NT2/D1 (cell line): ENCODE results near the gene LENG9.

ENCODE experiments used
- DNase-seq: peaks from one replicate; pipeline ENCODE4 v3.0.0-alpha.2; 2011; ENCODE audit warnings: low read depth, low spot score
- H3K27me3 ChIP-seq: 2 replicates; pipeline ENCODE4 v1.6.0; 2011; ENCODE audit warnings: mild to moderate bottlenecking; ENCODE audit not compliant: insufficient read length, insufficient read depth
- H3K36me3 ChIP-seq: 2 replicates; pipeline ENCODE4 v1.6.1; 2011; ENCODE audit warnings: mild to moderate bottlenecking, low read length, mixed read lengths; ENCODE audit not compliant: insufficient read depth, insufficient read length
- H3K4me1 ChIP-seq: 2 replicates; pipeline ENCODE4 v1.5.1; 2011; ENCODE audit not compliant: insufficient read depth, insufficient read length
- H3K4me3 ChIP-seq: 2 replicates; pipeline ENCODE4 v1.5.1; 2011; ENCODE audit warnings: low read depth; ENCODE audit not compliant: insufficient read length
- H3K9ac ChIP-seq: 2 replicates; pipeline ENCODE4 v1.6.0; 2011; ENCODE audit warnings: low read depth; ENCODE audit not compliant: insufficient read length
- H3K9me3 ChIP-seq: 2 replicates; pipeline ENCODE4 v1.5.1; 2011; ENCODE audit warnings: mild to moderate bottlenecking, low read length; ENCODE audit not compliant: insufficient read depth
- SUZ12 ChIP-seq: IDR thresholded peaks from 2 replicates; pipeline ENCODE4 v1.6.1; 2011; ENCODE audit not compliant: insufficient read length, insufficient read depth; ENCODE audit errors: extremely low read depth
- YY1 ChIP-seq: IDR thresholded peaks from 2 replicates; pipeline ENCODE4 v1.6.1; 2011; ENCODE audit not compliant: insufficient read length, insufficient read depth
- ZNF274 ChIP-seq: IDR thresholded peaks from 2 replicates; pipeline ENCODE4 v1.6.1; 2011; ENCODE audit warnings: mild to moderate bottlenecking, low read depth, low read length

Gene LENG9

DNA sequence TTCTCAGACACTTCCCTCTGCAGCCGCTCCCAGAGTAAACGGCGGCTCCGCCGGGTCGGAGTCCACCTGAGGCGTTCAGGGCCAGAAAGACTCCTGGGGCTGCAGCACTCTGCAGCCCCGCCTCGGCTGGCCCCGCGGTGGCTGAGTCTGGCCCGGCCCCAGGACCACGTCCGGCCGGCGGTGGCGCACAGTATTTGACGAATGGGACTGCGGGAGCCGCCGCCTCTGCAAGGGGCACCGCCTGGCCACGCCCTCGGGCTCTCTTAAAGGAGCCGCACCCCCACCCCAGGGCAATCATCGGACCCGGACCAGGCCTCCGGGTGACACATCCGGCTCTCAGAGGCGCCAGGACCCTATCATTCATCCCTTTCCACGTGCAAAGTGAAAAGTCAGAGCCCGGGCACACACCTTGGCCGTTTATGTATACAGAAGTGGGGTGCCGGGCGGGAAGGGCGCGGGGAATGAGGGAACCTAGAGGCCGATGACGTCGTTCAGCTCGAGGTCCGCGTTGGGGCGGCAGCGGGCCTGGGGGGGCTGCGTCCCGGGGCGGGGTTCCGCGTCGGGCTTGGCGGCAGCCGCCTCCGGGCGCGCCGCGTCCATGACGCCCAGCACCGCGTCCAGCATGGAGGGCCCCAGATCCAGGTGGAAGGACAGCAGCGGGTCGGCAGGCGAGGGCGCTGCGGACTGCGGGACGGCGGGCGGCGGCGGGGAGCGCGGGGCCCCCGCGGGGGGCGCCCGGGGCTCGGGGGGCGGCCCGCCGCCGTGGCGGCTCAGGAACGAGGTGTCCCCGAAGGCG lies 1.2 kb upstream of the LENG9 start:
- peaks cover 2% of the 10 kb centered on the region for H3K4me1 ChIP-seq
- H3K36me3 ChIP-seq, result peaks cover 19% of the 10 kb centered on the region
- H3K4me3 ChIP-seq, result peak overlapping the region; percentile 67
- DNase-seq, result peak; percentile 72
- H3K27me3 ChIP-seq, result no peaks in the 10 kb centered on the region
- TF ChIP-seq SUZ12, result no peak
- no peak for TF ChIP-seq YY1
- no peak for TF ChIP-seq ZNF274
- peak overlapping the region; percentile 80 for H3K9ac ChIP-seq
- H3K9me3 ChIP-seq, result no peaks in the 10 kb centered on the region

DNA sequence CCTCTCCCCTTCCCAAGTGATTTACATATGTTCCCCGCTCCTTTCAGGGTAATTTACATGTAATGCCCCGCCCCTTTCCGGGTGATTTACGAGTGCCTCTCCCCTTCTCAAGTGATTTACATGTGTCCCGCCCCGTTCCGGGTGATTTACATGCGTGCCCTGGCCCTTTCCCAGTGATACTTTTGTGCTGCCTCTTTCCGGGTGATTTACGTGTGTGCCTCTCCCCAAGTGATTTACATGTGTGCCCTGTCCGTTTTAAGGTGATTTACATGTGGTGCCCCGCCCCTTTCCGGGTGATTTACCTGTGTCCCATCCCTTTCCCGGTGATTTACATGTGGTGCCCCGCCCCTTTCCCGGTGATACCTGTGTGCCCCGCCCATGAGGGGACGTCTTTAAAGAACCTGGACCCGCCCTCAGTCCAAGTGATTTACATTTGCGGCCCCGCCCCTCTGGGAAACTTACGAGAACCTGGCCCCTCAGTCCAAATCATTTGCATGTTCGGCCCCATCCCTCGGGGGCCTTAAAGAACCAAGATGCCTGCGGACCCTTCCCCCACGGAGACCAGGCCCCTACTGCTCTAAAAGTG lies 559 bp upstream of the LENG9 start:
- peak; percentile 97 for DNase-seq
- Histone ChIP-seq H3K9ac (peak overlapping the region; percentile 80), H3K9me3 (no peaks in the 10 kb centered on the region), H3K27me3 (no peaks in the 10 kb centered on the region), H3K36me3 (peaks cover 26% of the 10 kb centered on the region), H3K4me1 (peaks cover 2% of the 10 kb centered on the region), H3K4me3 (peak overlapping the region; percentile 67)
- no peak for TF ChIP-seq ZNF274

DNA sequence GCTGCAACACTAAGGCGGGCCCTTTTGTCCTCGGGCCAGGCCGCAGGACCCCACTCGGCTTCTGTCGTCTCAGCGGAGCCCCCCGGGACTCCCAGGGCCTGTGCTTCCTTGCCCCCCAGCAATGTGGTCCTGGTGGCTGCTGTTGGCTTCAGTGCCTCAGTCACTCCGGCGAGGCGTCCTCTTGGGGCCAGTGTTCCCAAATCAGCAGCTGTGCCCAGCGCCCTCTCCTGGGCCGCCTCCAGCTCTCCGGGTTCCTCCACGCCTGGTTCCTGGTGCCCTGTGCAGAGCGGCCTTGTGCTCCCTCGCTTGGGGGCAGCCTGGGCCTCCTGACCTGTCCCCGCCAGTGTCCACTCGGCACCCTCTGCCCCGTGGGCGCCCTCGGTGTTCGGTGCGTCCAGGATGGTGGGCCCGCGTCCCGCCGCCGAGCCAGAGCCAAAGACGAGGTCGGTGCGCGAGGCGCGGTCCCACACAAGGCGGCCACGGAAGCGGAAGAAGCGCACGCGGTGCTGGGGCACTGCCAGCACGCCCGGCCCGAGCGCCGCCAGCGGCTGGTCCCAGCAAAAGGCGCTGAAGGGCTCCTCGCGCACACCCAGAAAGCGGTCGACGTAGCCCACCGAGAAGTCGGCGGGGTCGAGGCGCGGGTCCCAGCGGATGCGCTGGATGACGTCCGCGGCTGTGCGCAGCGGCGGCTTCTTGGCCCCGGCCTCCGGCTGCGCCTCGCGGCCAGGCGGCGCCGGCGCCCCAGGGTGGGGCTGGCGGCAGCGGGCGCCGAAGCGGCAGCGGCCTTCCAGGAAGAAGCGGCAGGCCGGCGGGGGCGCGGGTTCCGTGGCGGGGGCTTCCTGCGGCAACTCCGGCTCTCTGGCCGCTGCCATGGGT lies 685 bp downstream of the LENG9 start:
- DNase-seq, result no peak
- H3K9ac ChIP-seq, result peak overlapping the region; percentile 95
- H3K9me3 ChIP-seq, result no peaks in the 10 kb centered on the region

DNA sequence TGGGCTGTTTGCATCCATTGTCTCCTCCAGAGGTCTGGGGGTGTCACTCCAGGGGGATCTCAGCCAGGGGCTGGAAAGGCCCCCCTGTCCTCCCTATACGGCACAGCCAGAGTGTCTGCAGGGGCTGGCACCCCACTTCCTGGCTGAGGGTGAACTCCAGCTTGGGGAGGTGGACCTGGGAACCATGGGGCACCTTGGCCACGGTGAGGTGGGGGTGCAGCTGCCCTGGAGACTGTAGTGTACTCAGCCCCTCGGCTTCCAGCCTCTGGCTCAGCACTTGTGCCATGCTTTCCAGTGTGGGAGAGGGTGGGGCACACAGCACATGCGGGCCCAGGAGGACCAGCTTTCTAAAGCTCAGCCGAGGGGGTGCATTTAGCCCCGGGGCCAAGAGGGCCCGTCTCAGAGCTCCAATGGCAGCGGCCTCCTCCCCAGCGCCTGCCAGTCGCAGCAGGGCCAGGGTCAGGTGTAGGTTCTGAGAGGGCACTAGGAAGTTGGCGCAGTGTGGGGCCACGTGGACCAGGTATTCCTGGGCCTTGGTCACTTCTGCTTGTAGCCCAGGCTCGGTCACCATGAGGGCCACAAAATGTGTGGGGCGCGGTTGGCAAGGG lies 1.4 kb downstream of the LENG9 start:
- no peaks in the 10 kb centered on the region for H3K9me3 ChIP-seq

More for the DNA sequence above, 685 bp downstream of the LENG9 start:
- Histone ChIP-seq H3K36me3 (peaks cover 39% of the 10 kb centered on the region), H3K27me3 (no peaks in the 10 kb centered on the region), H3K4me3 (peak overlapping the region; percentile 80), H3K4me1 (peaks cover 7% of the 10 kb centered on the region)
- TF ChIP-seq YY1, result no peak
- TF ChIP-seq ZNF274, result no peak
- TF ChIP-seq SUZ12, result no peak

DNA sequence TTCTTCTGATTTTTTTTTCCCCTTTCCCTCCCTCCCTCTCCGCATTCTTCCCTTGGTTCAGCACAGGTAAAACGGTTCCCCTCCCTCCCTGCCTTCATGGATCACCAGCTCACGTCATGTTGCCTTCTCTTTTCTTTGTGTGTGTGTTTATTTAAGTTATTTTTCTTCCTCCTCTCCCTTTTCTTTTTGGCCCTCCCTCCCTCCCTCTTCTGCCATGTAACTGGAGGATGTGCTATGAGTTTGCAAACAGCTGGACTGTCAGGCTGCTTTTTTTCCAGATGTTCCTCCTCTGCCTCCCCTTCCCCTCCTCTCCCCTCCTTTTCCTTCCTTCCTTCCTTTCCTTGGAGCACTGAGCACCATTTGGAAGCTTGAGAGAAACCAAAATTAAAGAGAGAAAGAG lies 2.0 kb downstream of the LENG9 start:
- H3K9me3 ChIP-seq, result no peaks in the 10 kb centered on the region
- peaks cover 49% of the 10 kb centered on the region for H3K36me3 ChIP-seq
- H3K4me3 ChIP-seq, result peak overlapping the region; percentile 80

More for the DNA sequence above, 1.4 kb downstream of the LENG9 start:
- TF ChIP-seq YY1 (no peak), ZNF274 (no peak), SUZ12 (no peak)
- H3K9ac ChIP-seq, result peak overlapping the region; percentile 95
- H3K36me3 ChIP-seq, result peaks cover 43% of the 10 kb centered on the region
- DNase-seq, result no peak
- H3K27me3 ChIP-seq, result no peaks in the 10 kb centered on the region
- H3K4me3 ChIP-seq, result peak overlapping the region; percentile 80
- H3K4me1 ChIP-seq, result peaks cover 7% of the 10 kb centered on the region

DNA sequence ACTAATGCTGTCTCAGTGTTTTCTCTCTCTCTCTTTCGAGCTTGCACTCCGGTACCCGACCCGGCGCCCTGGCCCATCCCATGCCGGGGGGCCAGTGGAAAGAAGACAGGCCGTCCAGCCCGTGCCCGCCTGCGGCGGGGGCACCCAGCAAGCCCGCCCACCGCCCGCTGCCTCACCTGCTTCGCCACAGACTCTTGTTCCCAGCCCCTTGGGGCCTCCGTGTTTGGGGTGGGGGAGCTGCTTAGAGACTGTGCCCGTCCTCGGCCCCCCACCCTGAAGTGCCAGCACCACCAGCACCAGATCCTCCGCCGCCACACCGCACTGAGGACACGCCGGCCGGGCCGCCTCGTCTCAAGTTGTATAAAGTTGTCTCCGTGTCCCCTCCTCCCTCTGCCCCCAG lies 2.4 kb downstream of the LENG9 start:
- no peak for DNase-seq
- peak overlapping the region; percentile 95 for H3K9ac ChIP-seq
- no peaks in the 10 kb centered on the region for H3K9me3 ChIP-seq
- TF ChIP-seq YY1 (no peak), SUZ12 (no peak), ZNF274 (no peak)
- no peaks in the 10 kb centered on the region for H3K27me3 ChIP-seq
- peaks cover 7% of the 10 kb centered on the region for H3K4me1 ChIP-seq
- H3K36me3 ChIP-seq, result peaks cover 53% of the 10 kb centered on the region
- no peak overlapping the region for H3K4me3 ChIP-seq

More for the DNA sequence above, 2.0 kb downstream of the LENG9 start:
- no peak for TF ChIP-seq ZNF274
- Histone ChIP-seq H3K27me3 (no peaks in the 10 kb centered on the region), H3K4me1 (peaks cover 7% of the 10 kb centered on the region), H3K9ac (peak overlapping the region; percentile 95)
- no peak for DNase-seq
